ENCODE results near the gene DENND1A. TPM values are rescaled to one million over a fixed set of nuclear protein-coding genes. Genes with fewer than 3 reads are reported as not detected.

Gene DENND1A
- total and polyA plus RNA-seq, 2 of the 13 experiments (the other 11 are each of a cell fraction or from before 2014, with no cell fraction given) = 14.8 to 30.1 TPM

GRCh38 chr9:123959787-123960186 is 29.9 kb upstream of the DENND1A start:
- intact Hi-C loops (cut with micrococcal nuclease; ENCODE audit: unreplicated experiment) = no loop called here
- H3K27me3 ChIP-seq (ENCODE audit: control insufficient read depth in 1 of 2, insufficient read depth in 2 of 2, low read length in 2 of 2) = peaks cover 2 to 16% of the 10 kb centered on the region in 2 experiments; a peak in 3 of 5 replicates
- ChIA-PET CTCF (ENCODE audit: low intra/inter-chr PET ratio, low total read pairs) (no interaction called here), POLR2A (no interaction called here)
- H3K4me2 ChIP-seq (ENCODE audit: low read depth, low read length) = no peak overlapping the region
- TF ChIP-seq RFX5 (IDR thresholded peaks at IDR 0.05; ENCODE audit: low read depth, low read length) = no peak
- TF ChIP-seq MIXL1 (CRISPR knock-in tag; IDR thresholded peaks at IDR 0.05) = no peak
- no peak for TF ChIP-seq ZMYM3 (CRISPR knock-in tag; IDR thresholded peaks at IDR 0.05)
- no peak for TF ChIP-seq ZNF562 (CRISPR knock-in tag; IDR thresholded peaks at IDR 0.05; ENCODE audit: borderline replicate concordance)
- TF ChIP-seq ZNF335 (CRISPR knock-in tag; IDR thresholded peaks at IDR 0.05) = no peak
- no peak for TF ChIP-seq SKIL (CRISPR knock-in tag; IDR thresholded peaks at IDR 0.05; ENCODE audit: borderline replicate concordance)
- TF ChIP-seq NKX3-1 (CRISPR knock-in tag; IDR thresholded peaks at IDR 0.05) = no peak
- TF ChIP-seq ZNF713 (CRISPR knock-in tag; IDR thresholded peaks at IDR 0.05) = no peak
- no peak for TF ChIP-seq THAP9 (CRISPR knock-in tag; IDR thresholded peaks at IDR 0.05; ENCODE audit: borderline replicate concordance)
- no peak for TF ChIP-seq ZNF792 (CRISPR knock-in tag; IDR thresholded peaks at IDR 0.05)
- TF ChIP-seq NCOA1 (CRISPR knock-in tag; IDR thresholded peaks at IDR 0.05) = no peak
- TF ChIP-seq ELF3 (CRISPR knock-in tag; IDR thresholded peaks at IDR 0.05) = no peak
- no peak overlapping the region for H3K9ac ChIP-seq (ENCODE audit: insufficient read depth, low read depth, low read length)
- H3K27ac ChIP-seq (ENCODE audit: extremely low read length, insufficient read depth, low read length) = no peak overlapping the region
- H3K79me2 ChIP-seq (ENCODE audit: insufficient read depth, low read length) = no peaks in the 10 kb centered on the region
- H3K9me3 ChIP-seq (ENCODE audit: low read length) = no peaks in the 10 kb centered on the region
- in situ Hi-C loops (cut with HindIII; ENCODE audit: extremely low pct_ligation_motif_present, low pct_unique_long_range_greater_than_20kb) = no loop called here
- H3K36me3 ChIP-seq (replicated peaks in 1 of 2; ENCODE audit: control insufficient read depth in 1 of 2, insufficient read depth in 2 of 2, low read length in 2 of 2) = no peaks in the 10 kb centered on the region
- no peak for DNase-seq (ENCODE audit: low spot score)
- no peak overlapping the region for H2AFZ ChIP-seq (ENCODE audit: low read length)
- H3K4me3 ChIP-seq (replicated peaks in 1 of 3; ENCODE audit: insufficient read depth in 1 of 3, low read depth in 2 of 3, low read length in 3 of 3) = no peak overlapping the region
- ATAC-seq = no peak
- no peaks in the 10 kb centered on the region for H4K20me1 ChIP-seq (ENCODE audit: insufficient read depth, low read length)
- WGBS (ENCODE audit: low lambda C conversion rate) = 10% methylated on average over 4 of the region's 4 CpGs
- BruUV-seq (replicated peaks) = no TSS peak
- H3K4me1 ChIP-seq (ENCODE audit: insufficient read depth, low read length) = no peaks in the 10 kb centered on the region
- FAIRE-seq = no peak
